ENCODE measurements around the gene RGS14. TPM values are rescaled to one million over a fixed set of nuclear protein-coding genes. Genes with fewer than 3 reads are reported as not detected.

The RGS14 gene
- total RNA-seq, 1 experiment from 2014 or later = 1.6 TPM

DNA sequence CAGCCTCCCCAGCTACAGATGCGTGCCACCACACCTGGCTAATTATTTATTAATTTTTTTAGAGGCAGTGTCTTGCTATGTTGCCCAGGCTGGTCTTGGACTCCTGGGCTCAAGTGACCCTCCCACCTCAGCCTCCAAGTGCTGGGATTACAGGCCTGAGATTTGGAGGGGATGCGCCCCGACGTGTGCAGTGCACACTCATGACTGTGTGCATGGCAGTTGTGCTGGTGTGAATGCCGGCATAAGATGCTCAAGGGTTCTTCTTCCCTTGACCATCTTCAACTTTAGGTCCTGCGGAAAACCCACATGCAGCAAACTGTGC, 23.0 kb downstream of the RGS14 start:
- H3K4me3 ChIP-seq = no peak overlapping the region
- no peaks in the 10 kb centered on the region for H3K36me3 ChIP-seq
- no peaks in the 10 kb centered on the region for H3K9me3 ChIP-seq (replicated peaks)
- peaks cover 23% of the 10 kb centered on the region for H3K27me3 ChIP-seq (replicated peaks)
- no peak overlapping the region for H3K27ac ChIP-seq
- H3K4me1 ChIP-seq (replicated peaks) = peaks cover 10% of the 10 kb centered on the region
- no peak for DNase-seq (ENCODE audit: low read depth in 1 of 2, low spot score in 2 of 2)

- Histone ChIP-seq H3K9me3 (replicated peaks) (no peaks in the 10 kb centered on the region), H3K4me3 (no peak overlapping the region), H3K36me3 (no peaks in the 10 kb centered on the region), H3K27me3 (replicated peaks) (peaks cover 23% of the 10 kb centered on the region), H3K4me1 (replicated peaks) (peaks cover 10% of the 10 kb centered on the region), H3K27ac (no peak overlapping the region)
- DNase-seq (ENCODE audit: low read depth in 1 of 2, low spot score in 2 of 2) = no peak
Measured at GRCh38 chr5:177382423-177383029, 24.8 kb downstream of the RGS14 start.

- peaks cover 10% of the 10 kb centered on the region for H3K4me1 ChIP-seq (replicated peaks)
- H3K27me3 ChIP-seq (replicated peaks) = peaks cover 23% of the 10 kb centered on the region
- H3K4me3 ChIP-seq = no peak overlapping the region
- no peaks in the 10 kb centered on the region for H3K9me3 ChIP-seq (replicated peaks)
- DNase-seq (ENCODE audit: low read depth in 1 of 2, low spot score in 2 of 2) = no peak
- no peak overlapping the region for H3K27ac ChIP-seq
- no peaks in the 10 kb centered on the region for H3K36me3 ChIP-seq
Measured at GRCh38 chr5:177383181-177383580, 25.5 kb downstream of the RGS14 start.

DNA sequence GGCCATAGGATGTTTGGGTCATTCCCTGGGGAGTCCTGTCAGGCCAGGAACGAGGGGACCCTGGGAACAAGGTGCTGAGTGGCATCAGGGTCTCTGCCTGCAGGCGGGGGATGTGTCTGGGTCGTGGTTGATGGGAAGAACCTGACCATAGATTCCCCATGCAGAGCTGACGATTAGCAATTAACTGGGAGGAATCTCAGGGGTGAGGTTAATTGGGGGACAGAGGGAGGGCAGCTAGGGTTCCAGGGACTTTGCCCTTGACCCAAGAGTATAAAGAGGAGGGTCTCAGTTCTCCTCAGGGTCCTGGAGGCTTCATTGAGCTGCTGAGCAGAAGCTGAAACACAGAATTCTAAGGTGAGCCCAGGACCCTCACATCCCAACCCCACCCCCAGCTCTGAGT, 26.4 kb downstream of the RGS14 start, which contains the start of gene SLC34A1:
Gene SLC34A1 (plus strand): TSS at position 301 of the 400 bp plus-strand sequence. CDS start 1,308 bp downstream, outside the sequence.
- Histone ChIP-seq H3K4me1 (replicated peaks) (peaks cover 17% of the 10 kb centered on the region), H3K9me3 (replicated peaks) (no peaks in the 10 kb centered on the region), H3K27me3 (replicated peaks) (peaks cover 23% of the 10 kb centered on the region), H3K36me3 (no peaks in the 10 kb centered on the region), H3K4me3 (no peak within 1 kb of the TSS), H3K27ac (no peak within 1 kb of the TSS)
- DNase-seq (ENCODE audit: low read depth in 1 of 2, low spot score in 2 of 2) = no peak

DNA sequence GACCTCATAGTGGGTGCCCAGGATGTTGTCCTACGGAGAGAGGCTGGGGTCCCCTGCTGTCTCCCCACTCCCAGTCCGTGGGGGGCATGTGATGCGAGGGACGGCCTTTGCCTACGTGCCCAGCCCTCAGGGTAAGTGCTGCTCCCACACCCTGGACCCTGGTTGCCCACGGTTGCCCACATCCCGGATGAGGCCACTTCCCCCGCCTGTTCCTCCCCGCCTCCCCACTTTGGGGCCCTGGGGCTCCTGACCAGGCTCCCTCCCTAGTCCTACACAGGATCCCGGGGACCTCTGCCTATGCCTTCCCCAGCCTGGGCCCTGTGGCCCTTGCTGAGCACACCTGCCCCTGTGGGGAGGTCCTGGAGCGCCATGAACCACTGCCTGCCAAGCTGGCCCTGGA, 28.0 kb downstream of the RGS14 start:
- Histone ChIP-seq H3K27me3 (replicated peaks) (peaks cover 23% of the 10 kb centered on the region), H3K4me3 (no peak overlapping the region), H3K27ac (no peak overlapping the region), H3K36me3 (no peaks in the 10 kb centered on the region), H3K9me3 (replicated peaks) (no peaks in the 10 kb centered on the region), H3K4me1 (replicated peaks) (peaks cover 21% of the 10 kb centered on the region)
- no peak for DNase-seq (ENCODE audit: low read depth in 1 of 2, low spot score in 2 of 2)

DNA sequence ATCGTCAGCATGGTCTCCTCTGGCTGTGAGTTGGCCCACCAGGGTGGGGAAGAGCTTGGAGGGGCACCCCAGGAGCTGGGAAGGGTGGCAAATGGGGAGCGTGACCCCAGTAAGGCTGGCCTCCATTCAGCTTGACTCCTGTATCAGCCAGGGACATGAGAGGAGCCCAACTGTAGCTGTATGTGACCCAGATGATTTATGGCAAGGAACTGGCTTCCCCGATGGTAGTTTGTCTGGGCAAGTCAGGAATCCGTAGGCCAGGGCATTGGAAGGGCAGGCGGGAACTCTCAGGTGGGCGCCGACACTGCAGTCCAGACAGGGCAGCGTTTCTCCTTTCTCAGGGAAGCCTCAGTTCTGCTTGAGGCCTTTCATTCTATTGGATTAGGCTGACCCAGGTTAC, 28.8 kb downstream of the RGS14 start:
- peaks cover 23% of the 10 kb centered on the region for H3K27me3 ChIP-seq (replicated peaks)
- no peak overlapping the region for H3K4me3 ChIP-seq
- H3K4me1 ChIP-seq (replicated peaks) = peaks cover 21% of the 10 kb centered on the region
- H3K9me3 ChIP-seq (replicated peaks) = no peaks in the 10 kb centered on the region
- no peak overlapping the region for H3K27ac ChIP-seq
- H3K36me3 ChIP-seq = no peaks in the 10 kb centered on the region
- no peak for DNase-seq (ENCODE audit: low read depth in 1 of 2, low spot score in 2 of 2)

GRCh38 chr5:177387405-177387804, 29.7 kb downstream of the RGS14 start:
- no peaks in the 10 kb centered on the region for H3K9me3 ChIP-seq (replicated peaks)
- no peak overlapping the region for H3K27ac ChIP-seq
- no peak overlapping the region for H3K4me3 ChIP-seq
- H3K36me3 ChIP-seq = no peaks in the 10 kb centered on the region
- H3K4me1 ChIP-seq (replicated peaks) = peaks cover 21% of the 10 kb centered on the region
- H3K27me3 ChIP-seq (replicated peaks) = peaks cover 21% of the 10 kb centered on the region
- DNase-seq (ENCODE audit: low read depth in 1 of 2, low spot score in 2 of 2) = no peak

GRCh38 chr5:177388521-177389052, 30.9 kb downstream of the RGS14 start:
- Histone ChIP-seq H3K4me1 (replicated peaks) (peaks cover 21% of the 10 kb centered on the region), H3K9me3 (replicated peaks) (no peaks in the 10 kb centered on the region), H3K36me3 (no peaks in the 10 kb centered on the region), H3K27me3 (replicated peaks) (peaks cover 10% of the 10 kb centered on the region), H3K4me3 (no peak overlapping the region), H3K27ac (no peak overlapping the region)
- DNase-seq (ENCODE audit: low read depth in 1 of 2, low spot score in 2 of 2) = no peak

DNA sequence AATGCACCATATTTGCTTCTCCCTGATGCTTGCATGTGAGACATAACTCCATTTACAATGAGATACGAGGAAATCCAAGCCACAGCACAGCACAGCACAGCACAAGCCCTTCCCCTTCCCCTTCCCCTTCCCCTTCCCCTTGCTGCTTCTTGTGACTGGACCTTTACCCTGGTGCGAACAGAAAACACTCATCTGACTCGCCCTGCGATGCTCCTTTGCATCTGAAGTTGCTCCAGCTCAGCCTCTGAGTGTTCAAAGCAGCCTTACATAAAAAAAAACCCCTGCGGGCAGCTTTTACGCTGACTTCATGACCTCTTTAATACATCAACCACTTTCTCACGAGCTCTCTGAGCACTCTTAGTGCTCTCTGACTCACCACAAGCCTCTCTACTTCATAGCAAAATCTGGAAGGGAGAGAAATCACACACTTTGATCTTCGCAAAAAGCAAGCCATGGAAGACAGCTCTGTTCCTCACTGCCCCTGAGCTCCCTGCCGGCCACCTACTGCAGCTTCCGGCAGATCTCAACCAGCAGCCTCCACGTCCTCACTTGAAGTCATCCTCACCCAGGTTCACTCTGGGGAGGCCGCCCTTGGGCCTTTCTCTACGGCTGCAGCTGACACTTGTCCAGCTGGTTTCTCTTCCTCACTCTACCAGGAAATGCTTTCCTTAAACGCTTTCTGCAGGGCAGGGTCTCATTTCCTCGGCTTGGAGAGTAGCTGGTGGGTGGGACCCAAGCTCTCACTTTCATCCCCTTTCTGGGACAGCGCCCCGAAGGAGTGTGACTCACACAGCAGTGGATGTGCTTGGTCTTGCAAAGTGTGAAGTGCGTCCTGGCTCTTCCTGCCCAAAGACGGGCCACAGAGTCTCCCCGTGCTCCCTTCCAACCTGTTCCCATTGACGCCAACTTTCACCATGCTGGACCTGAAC, 31.8 kb downstream of the RGS14 start:
- Histone ChIP-seq H3K27me3 (replicated peaks) (peaks cover 8% of the 10 kb centered on the region), H3K9me3 (replicated peaks) (no peaks in the 10 kb centered on the region), H3K27ac (no peak overlapping the region), H3K4me3 (no peak overlapping the region), H3K36me3 (no peaks in the 10 kb centered on the region), H3K4me1 (replicated peaks) (peaks cover 21% of the 10 kb centered on the region)
- DNase-seq (ENCODE audit: low read depth in 1 of 2, low spot score in 2 of 2) = peak; percentile 60 to 68

GRCh38 chr5:177390363-177391300, 32.9 kb downstream of the RGS14 start:
- Histone ChIP-seq H3K4me3 (no peak overlapping the region), H3K4me1 (replicated peaks) (peaks cover 21% of the 10 kb centered on the region), H3K36me3 (no peaks in the 10 kb centered on the region), H3K27ac (no peak overlapping the region), H3K9me3 (replicated peaks) (no peaks in the 10 kb centered on the region), H3K27me3 (replicated peaks) (peaks cover 3% of the 10 kb centered on the region; the same call in 1 of the 2 replicates)
- DNase-seq (ENCODE audit: low read depth in 1 of 2, low spot score in 2 of 2) = peak; percentile 86 to 89

DNA sequence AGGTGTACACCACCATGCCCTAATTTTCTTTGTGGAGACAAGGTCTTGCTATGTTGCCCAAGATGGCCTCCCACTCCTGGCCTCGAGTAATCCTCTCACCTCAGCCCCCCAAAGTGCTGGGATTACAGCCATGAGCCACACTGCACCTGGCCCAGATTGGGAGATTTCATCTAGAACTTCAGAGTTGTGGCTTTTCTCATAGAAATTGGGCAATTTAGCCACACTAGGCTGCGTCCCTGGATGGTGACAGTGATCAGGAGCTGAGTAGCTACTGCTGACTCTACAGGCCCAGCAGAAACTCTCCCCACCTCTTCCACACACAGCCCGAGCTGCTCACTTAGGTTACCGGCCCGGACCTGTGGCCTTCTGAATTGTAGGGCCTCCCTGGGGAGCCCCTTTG, 35.0 kb downstream of the RGS14 start:
- H3K27ac ChIP-seq = no peak overlapping the region

DNA sequence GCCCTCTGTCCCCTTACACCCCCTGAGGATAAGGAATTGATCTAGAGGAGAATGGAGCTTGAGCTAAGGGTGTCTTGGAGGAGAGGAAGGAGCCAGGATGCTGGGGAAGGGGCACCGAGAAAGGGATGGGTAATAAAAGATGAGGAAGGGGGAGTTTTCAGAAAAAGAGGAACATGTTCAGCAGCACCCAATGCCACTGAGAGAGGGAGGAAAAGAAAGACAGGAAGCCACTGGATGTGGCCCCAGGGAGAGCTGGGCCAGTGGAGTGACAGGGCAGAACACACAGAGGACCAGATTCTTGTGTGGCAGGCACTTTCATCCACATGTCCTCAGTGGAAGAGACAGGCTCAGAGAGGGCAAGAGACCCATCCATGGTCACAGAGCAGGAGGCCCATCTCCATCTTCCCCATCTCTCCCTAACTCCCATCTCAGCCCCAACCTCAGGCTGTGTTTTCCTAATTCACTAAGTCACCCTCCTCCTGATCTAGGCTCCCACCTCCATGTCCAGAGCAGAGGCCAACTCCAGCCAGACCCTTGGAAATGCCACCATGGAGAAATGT, 35.6 kb downstream of the RGS14 start:
- Histone ChIP-seq H3K36me3 (no peaks in the 10 kb centered on the region), H3K4me1 (replicated peaks) (peaks cover 21% of the 10 kb centered on the region), H3K27me3 (replicated peaks) (peaks cover 16% of the 10 kb centered on the region), H3K9me3 (replicated peaks) (no peaks in the 10 kb centered on the region), H3K27ac (no peak overlapping the region), H3K4me3 (no peak overlapping the region)
- no peak for DNase-seq (ENCODE audit: low read depth in 1 of 2, low spot score in 2 of 2)

More for the DNA sequence above, 35.0 kb downstream of the RGS14 start:
- Histone ChIP-seq H3K4me3 (no peak overlapping the region), H3K9me3 (replicated peaks) (no peaks in the 10 kb centered on the region), H3K27me3 (replicated peaks) (peaks cover 15% of the 10 kb centered on the region), H3K4me1 (replicated peaks) (peaks cover 21% of the 10 kb centered on the region), H3K36me3 (no peaks in the 10 kb centered on the region)
- no peak for DNase-seq (ENCODE audit: low read depth in 1 of 2, low spot score in 2 of 2)

DNA sequence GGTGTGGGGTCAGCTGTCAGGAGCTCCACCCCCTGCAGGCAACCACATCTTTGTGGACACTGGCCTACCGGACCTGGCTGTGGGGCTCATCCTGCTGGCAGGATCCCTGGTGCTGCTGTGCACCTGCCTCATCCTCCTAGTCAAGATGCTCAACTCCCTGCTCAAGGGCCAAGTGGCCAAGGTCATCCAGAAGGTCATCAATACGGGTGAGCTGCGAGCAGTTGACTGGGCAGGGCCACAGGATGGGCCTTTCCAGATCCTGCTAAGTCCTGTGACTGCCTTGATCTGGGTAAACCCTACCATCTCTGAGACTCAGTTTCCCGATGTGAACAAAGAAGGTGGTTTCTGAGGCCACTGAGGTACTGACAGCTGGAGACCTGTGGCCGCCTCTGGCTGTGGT, 36.3 kb downstream of the RGS14 start:
- no peaks in the 10 kb centered on the region for H3K9me3 ChIP-seq (replicated peaks)
- H3K27me3 ChIP-seq (replicated peaks) = peaks cover 19% of the 10 kb centered on the region
- no peak overlapping the region for H3K4me3 ChIP-seq
- H3K27ac ChIP-seq = no peak overlapping the region
- peaks cover 14% of the 10 kb centered on the region for H3K4me1 ChIP-seq (replicated peaks)
- no peak for DNase-seq (ENCODE audit: low read depth in 1 of 2, low spot score in 2 of 2)
- H3K36me3 ChIP-seq = no peaks in the 10 kb centered on the region
